H1 (cell line): ENCODE results near the gene ZBTB46.

Source experiments
- BACH1 ChIP-seq: IDR thresholded peaks from 2 replicates; pipeline ENCODE4 v1.6.1; 2012; ENCODE audit warnings: low read length, improper control_type of control experiment
- EGR1 ChIP-seq: IDR thresholded peaks from 2 replicates; pipeline ENCODE4 v1.6.1; 2011; ENCODE audit warnings: low read depth, low read length, borderline replicate concordance
- EP300 ChIP-seq, 2 experiments: IDR thresholded peaks; 1 replicate in 1 of 2; 2 replicates in 1 of 2; pipeline ENCODE4 v1.6.1; 2011 to 2012; ENCODE audit warnings: low read depth in 2 of 2, low read length in 2 of 2, mild to moderate bottlenecking in 2 of 2, borderline replicate concordance in 1 of 2, inconsistent platforms in 1 of 2, moderate library complexity in 1 of 2
- HDAC6 ChIP-seq: IDR thresholded peaks from one replicate; pipeline ENCODE4 v1.7.1; 2012; ENCODE audit warnings: low read depth, mild to moderate bottlenecking, inconsistent platforms, low read length, moderate library complexity
- JUN ChIP-seq: IDR thresholded peaks from 2 replicates; pipeline ENCODE4 v1.6.1; 2011; ENCODE audit warnings: low read depth, mild to moderate bottlenecking, improper control_type of control experiment, low read length
- MAX ChIP-seq: IDR thresholded peaks from 2 replicates; pipeline ENCODE4 v1.6.1; 2012; ENCODE audit warnings: inconsistent platforms
- POLR2A ChIP-seq, 2 experiments: IDR thresholded peaks; 1 replicate in 1 of 2; 2 replicates in 1 of 2; pipeline ENCODE4 v1.6.1; 2011; ENCODE audit warnings: low read depth in 2 of 2, low read length in 2 of 2, mild to moderate bottlenecking in 2 of 2; ENCODE audit errors: control extremely low read depth in 1 of 2
- POLR2AphosphoS5 ChIP-seq: IDR thresholded peaks from 2 replicates; pipeline ENCODE4 v1.6.1; 2011; ENCODE audit warnings: low read depth, low read length
- RBBP5 ChIP-seq: IDR thresholded peaks from 2 replicates; pipeline ENCODE4 v1.7.1; 2012; ENCODE audit warnings: low read depth, mild to moderate bottlenecking, inconsistent platforms, low read length, moderate library complexity, borderline replicate concordance
- TF ChIP-seq, protein P1 (sequence below), 3 experiments: IDR thresholded peaks; 1 replicate in 2 of 3; 2 replicates in 1 of 3; pipeline versions ENCODE4 v1.5.1 to v1.6.1; 2011; ENCODE audit warnings: low read length in 3 of 3, mild to moderate bottlenecking in 3 of 3, inconsistent platforms in 2 of 3, low read depth in 1 of 3, moderate library complexity in 1 of 3; ENCODE audit not compliant: insufficient read depth in 1 of 3; ENCODE audit errors: control extremely low read depth in 1 of 3

DNA sequence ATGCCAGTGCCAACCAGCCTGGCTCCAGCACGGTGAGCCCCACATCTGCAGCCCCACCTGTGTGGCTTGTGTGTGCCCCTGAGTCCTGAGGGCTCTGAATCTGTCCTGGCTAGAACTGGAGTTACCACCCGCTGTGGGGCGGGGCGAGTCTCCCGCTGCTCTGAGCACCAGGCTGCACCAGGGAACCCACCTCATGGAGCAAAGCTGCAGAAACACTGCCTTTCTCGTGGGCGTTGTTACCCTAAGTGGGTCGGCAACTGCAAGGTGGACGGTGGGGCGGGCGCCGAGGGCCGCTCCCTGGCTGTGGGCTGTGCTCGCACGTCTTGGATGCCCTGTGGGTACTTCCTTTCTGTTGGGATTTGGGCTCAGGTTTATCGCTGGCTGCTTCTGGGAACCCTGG lies 12.7 kb upstream of the ZBTB46 start:
- TF ChIP-seq RBBP5, result no peak
- TF ChIP-seq POLR2A (IDR thresholded peaks at IDR 0.05; ENCODE audit: control extremely low read depth in 1 of 2, low read depth in 2 of 2, low read length in 2 of 2), result no peak
- no peak for TF ChIP-seq BACH1
- no peak for TF ChIP-seq EP300 (IDR thresholded peaks at IDR 0.05; ENCODE audit: borderline replicate concordance in 1 of 2, low read depth in 2 of 2, low read length in 2 of 2)
- no peak for TF ChIP-seq EGR1
- TF ChIP-seq POLR2AphosphoS5, result no peak
- TF ChIP-seq, protein P1, sequence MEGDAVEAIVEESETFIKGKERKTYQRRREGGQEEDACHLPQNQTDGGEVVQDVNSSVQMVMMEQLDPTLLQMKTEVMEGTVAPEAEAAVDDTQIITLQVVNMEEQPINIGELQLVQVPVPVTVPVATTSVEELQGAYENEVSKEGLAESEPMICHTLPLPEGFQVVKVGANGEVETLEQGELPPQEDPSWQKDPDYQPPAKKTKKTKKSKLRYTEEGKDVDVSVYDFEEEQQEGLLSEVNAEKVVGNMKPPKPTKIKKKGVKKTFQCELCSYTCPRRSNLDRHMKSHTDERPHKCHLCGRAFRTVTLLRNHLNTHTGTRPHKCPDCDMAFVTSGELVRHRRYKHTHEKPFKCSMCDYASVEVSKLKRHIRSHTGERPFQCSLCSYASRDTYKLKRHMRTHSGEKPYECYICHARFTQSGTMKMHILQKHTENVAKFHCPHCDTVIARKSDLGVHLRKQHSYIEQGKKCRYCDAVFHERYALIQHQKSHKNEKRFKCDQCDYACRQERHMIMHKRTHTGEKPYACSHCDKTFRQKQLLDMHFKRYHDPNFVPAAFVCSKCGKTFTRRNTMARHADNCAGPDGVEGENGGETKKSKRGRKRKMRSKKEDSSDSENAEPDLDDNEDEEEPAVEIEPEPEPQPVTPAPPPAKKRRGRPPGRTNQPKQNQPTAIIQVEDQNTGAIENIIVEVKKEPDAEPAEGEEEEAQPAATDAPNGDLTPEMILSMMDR (IDR thresholded peaks at IDR 0.05; ENCODE audit: control extremely low read depth in 1 of 3, insufficient read depth in 1 of 3, low read depth in 1 of 3, low read length in 3 of 3), result no peak
- TF ChIP-seq JUN, result no peak
- no peak for TF ChIP-seq HDAC6
- TF ChIP-seq MAX, result no peak
